Measurements from ENCODE around the gene NIPSNAP2.
A peak's percentile ranks its signal among the peaks of the same experiment; 100 is the strongest.
"Not testable (repeated sequence)": the region's sequence is repeated elsewhere in the genome, so short reads cannot be mapped to it uniquely, and the experiment has no call there.

Gene NIPSNAP2

DNA sequence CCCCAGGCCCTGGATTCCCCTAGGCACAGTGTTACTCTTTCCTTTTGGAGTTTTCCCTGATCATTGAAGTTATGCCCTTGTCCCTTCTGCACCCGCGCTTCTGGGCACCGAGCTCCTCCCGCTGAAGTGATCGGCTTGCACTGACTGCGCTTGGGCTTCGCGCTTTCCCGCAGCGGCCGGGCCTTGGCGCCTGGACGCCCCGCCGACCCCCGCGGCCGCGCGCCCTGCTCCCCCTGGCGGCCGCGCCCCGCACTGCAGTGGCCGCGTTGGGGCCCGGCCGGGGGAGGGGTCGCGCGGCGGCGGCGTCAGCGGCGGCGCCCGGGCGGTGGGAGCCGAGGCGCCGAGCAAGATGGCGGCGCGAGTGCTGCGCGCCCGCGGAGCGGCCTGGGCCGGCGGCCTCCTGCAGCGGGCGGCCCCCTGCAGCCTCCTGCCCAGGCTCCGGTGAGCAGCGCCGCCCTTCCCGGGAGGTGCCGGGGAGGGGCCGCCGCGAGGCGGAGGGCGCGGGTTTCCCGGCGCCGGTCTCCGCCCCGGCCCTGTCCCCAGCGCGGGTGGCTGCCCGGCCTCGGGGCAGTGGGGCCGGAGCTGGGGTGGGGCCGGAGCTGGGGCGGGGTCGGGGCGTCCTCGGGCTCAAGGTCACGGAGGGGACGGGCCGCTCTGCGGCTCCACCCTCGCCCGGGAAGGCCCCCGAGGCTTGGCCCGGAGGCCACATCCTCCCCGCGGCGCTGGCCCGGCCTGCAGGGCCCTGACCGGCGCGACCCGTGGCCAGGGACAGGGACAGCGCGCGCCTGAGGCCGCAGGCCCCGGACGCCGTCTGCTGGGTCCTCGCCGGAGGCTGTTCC lies at the start of gene NIPSNAP2:
Gene NIPSNAP2 (plus strand): TSS at position 325 of the 839 bp plus-strand sequence. CDS start 25 bp downstream, at position 350.
- peak; percentile 29 to 60 (median 33) for DNase-seq

DNA sequence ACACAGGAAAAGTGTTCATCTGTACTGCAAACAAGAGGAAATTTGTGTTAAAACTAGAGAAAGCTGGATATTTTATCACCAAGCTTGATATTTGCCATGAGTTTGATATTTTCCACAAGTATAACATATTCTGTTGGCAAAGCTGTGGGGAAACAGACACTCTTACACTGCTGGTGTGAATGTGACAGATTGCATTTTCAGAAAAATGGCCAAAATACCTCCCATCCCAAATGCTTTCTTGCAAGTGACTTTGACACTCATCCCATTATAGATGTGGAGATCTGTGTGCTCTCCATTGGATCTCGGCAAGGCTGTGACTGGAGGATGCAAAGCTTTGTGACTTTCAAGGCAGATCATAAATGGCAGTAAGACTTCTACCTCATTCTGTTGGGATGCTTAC lies 46.6 kb upstream of the NIPSNAP2 start:
- DNase-seq = no peak

DNA sequence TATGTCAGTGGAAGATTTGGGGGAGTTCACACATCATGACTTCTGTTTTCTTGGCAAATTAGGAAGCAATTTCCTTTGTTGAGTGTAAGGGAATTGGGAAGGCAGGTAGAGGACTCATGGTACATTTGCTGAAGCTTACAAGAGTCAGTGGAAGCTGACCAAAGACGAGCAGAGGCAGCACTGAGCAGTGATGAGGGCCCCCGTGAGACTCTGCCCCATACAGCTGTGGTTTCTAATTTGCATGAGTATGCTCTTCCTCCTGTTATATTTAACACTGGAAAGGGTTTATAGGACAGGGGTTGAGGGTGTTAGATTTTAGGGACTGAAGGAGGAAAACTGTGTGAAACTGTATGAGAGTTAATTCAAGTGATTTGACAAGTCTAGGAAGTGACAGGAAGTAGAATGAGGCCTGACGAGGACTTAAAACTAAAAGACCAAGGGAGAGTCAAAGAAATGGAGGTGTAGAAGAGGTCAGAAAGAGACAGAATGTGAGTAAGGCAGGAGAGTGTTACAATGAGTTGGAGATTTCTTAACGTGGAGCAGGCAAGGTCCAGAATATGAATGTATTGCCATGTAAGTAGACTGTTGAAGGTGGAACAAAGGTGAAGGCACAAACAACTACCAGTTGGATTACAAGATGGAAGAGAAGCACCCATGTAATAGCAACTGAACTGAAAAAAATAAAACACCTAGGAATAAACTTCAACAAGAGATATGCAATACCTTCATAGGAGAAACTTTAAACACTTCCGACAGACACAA lies 36.2 kb upstream of the NIPSNAP2 start:
- DNase-seq = no peak

DNA sequence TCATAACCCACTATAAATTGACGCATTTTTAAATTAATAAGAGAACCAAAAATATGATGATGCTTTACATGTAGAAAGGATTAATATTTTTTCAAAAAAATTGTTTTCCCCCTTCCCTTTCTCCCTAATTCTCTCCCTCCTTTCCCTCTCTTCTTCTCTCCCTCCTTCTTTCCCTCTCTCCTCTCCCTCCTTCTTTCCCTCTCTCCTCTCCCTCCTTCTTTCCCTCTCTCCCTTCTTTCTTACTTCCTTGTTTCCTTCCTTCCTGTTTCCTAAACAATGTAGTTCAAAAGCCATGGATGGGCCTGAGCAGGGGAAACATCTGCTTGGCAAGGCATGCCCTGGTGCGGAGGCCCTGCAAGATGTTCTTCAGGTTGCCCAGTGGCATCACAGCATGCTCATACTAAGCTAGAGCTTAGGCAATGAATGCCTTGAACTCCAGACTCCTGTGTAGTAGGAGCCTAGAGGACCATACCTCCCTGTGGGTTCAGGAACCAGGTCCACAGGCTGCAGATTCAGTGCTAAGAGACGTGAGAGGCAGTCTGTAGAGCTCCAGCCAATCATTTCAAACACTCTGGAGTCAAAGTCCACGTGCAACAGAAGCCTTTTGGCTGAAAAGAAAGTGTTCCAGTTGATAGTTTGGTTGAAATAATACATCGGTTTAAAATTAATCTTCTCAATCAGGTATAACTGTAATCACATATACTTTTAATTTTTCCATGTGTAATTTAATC lies 32.8 kb upstream of the NIPSNAP2 start:
- no peak for DNase-seq

GRCh38 chr7:55939514-55940123 lies 24.8 kb upstream of the NIPSNAP2 start:
- DNase-seq = no peak

DNA sequence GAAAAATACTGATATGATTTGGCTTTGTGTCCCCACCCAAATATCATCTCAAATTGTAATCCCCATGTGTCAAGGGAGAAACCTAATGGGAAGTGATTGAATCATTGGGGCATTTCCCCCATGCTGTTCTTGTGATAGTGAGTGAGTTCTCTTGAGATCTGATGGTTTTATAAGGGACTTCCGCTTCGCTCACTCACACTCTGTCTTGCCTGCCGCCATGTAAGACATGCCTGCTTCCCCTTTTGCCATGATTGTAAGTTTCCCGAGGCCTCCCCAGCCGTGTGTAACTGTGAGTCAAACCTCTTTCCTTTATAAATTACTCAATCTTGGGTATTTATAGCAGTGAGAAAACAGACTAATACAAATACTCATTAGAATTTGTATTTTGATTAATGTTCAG lies 17.8 kb upstream of the NIPSNAP2 start:
- no peak for DNase-seq

DNA sequence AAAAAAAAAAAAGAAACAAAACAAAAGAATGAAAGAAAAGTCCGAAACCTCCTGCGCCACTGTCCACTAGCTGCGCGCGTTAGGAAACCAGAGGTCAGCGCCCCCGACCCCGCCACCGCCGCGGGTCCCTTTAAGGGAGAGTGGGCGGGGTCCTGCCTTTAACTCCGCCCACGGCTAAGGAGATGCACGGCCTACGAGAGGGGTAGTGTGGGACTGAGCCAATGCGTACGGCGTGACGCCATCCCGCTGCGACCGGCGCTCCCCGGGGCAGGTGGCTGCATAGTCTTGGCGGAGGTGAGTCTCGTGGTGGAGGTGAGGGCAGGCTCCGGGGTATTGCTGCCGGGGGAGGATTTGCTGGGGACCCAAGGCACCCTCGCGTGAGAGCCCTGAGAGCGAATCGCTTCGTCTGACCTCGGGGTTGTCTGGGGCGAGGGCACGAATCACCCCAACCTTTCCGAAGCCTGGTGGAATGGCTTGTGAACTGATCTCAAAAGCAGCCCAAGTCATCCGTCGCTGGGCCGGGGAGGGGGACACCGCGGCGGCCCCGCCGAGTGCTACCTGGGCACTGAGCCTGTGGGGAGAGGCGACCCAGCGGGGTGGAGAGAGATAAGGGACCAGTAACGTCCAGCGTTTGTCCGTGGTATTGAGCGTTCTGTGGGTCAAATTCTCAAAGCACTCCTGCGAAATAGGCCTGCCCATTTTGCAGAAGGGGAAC lies 12.6 kb upstream of the NIPSNAP2 start, which contains the start of gene MRPS17:
Gene MRPS17 (plus strand): TSS at position 241 of the 715 bp plus-strand sequence. CDS start 1,319 bp downstream, outside the sequence.
- DNase-seq = peak; percentile 72 to 89 (median 84)

DNA sequence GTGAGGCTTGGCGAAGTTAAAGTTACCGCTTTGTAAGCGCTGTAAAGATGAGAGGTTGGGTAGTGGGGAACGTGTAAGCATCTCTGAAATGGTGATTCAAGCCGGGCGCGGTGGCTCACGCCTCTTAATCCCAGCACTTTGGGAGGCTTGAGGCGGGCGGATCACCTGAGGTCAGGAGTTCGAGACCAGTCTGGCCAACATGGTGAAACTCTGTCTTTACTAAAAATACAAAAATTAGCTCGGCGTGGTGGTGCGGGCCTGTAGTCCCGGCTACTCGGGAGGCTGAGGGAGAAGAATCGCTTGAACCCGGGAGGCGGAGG lies 12.1 kb upstream of the NIPSNAP2 start:
- DNase-seq = not testable (repeated sequence)

GRCh38 chr7:55953707-55954475 lies 10.5 kb upstream of the NIPSNAP2 start:
- DNase-seq = no peak

DNA sequence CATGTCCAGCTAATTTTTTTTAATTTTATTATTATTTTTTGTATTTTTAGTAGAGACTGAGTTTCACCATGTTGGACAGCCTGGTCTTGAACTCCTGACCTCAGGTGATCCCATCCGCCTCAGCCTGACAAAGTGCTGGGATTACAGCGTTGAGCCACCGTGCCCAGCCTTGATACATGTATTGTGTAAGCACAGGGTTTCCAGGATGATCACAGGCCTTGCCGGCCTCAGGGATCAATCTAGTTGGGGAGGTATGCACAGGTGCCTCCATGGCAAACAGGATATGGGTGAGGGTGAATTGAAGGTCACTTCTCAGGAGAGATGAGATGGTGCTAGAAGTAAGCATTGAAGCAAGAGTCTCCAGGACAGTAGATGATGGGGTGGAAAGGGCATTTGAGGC lies 7.2 kb upstream of the NIPSNAP2 start:
- no peak for DNase-seq

DNA sequence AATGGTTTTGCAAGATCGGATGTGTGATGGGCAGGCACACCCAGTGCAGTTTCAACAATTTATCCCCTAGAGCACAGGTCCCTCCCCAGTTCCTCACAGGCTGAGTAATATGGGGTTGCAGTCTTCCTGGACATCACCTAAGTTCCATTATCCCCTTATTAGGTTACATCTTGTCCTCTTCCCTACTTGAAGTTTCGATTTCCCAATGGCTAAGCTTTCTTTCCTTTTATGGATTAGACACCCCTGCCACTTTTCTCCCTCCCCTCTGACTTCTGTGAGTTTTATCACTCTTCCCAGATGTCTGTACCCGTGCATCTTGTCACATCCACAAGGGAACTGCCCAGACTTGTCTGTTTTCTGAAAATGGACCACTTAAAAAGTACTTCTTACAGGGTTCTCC lies 2.4 kb upstream of the NIPSNAP2 start:
- DNase-seq = no peak

DNA sequence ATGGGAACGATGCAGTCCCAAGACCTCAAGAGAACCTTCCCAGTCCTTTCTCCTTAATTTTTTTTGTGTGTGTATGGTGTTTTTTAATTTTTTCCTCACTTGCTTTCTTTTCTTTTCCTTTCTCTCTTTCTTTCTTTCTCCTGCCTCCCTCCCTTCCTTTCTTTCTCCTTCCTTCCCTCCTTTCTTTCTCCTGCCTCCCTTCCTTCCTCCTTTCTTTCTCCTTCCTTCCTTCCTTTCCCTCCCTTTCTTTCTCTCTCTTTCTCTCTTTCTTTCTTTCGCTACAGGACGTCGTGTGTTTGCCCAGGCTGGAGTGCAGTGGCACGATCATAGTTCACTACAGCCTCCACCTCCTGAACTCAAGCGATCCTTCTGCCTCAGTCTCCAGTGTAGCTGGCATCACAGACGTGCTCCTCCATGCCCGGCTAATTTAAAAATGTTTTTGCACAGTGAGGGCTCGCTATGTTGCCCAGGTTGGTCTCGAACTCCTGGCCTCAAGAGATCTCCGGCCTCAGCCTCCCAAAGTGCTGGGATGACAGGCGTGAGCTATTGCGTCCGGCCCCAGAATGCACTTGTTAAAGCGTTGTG lies 709 bp upstream of the NIPSNAP2 start:
- DNase-seq = no peak

- DNase-seq = peak in 1 of 4 experiments; percentile 24
Observed at GRCh38 chr7:55965100-55965470, 700 bp downstream of the NIPSNAP2 start.

DNA sequence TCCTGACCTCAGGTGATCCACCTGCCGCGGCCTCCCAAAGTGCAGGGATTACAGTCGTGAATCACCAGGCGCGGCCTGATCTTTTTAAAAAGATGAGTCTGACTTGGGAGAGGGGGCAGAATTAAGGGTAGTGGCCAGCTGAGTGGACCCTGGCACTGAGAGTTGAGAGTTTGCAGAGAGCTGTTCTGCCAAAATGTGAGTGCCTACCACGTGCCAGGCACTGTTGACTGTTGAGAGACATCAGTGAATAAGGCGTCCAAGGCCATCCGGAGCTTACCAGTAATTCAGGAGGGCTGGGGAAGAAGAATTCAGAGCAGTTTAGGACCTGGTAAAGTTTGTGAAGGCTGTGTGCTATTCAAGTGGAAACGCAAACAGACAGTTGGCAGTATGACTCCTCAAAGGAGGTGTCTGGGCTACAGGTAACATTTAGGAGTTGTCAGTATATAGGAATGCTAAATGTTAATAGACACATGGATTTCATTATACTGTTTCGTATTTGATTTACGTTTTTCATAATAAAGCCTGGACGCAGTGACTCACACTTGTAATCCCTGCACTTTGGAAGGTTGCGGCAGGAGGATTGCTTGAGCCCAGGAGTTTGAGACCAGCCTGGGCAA lies 1.5 kb downstream of the NIPSNAP2 start:
- DNase-seq = no peak

DNA sequence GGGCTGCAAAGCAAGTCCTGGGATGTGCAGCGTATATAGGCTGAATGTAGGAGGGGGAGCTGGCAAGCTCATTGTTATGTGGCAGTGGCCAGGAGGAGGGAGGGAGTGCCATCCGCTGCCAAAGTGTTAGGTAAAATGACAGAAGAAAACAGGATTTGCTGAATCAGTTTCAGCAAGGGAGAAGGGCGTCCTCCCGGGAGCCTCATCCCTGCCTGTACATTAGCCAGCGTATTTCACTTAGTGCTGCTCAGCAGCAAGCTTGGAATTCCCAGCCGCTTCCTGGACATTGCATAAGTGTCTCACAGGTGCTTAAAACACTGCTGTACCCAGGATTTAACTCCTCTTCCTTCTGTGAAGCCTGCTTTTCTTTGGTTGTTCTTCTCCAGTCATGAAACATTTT lies 2.5 kb downstream of the NIPSNAP2 start:
- no peak for DNase-seq

DNA sequence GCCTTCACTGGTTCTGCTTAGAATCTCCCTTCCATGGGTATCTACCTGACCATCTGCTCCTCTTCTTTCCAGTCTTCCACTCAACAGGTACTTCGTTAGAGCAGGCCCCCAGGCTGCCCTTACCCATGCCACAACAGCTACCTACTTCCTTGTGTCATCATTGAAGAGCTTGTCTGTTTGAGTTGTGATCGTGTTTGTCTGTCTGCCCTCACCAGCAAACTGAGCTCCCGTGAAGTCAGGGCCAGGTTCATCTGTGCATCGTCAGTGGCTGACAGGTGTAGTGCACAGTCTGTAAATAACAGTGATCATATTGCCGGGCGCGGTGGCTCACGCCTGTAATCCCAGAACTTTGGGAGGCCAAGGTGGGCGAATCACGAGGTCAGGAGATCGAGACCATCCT lies 5.0 kb downstream of the NIPSNAP2 start:
- DNase-seq = no peak

DNA sequence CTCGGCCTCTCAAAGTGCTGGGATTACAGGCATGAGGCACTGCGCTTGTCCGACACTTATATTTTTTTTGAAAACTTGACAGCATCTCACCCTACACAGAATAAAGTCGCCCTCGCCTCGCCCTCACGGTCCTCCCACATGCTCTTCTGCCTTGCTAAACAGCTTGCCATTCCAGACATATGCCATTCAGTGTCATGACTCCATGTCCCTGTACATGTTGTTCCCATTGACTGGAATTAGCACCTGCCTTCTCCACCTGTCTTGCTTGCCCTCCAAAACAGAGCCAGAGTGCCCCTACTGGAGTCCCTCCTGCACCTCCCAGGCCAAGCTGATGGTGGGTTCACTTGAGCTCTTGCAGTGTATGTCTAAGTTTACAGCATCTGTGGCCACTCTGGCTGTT lies 6.2 kb downstream of the NIPSNAP2 start:
- no peak for DNase-seq

GRCh38 chr7:55970978-55971377 lies 6.6 kb downstream of the NIPSNAP2 start:
- DNase-seq = no peak

- DNase-seq = no peak
Observed at GRCh38 chr7:55973747-55974250, 9.4 kb downstream of the NIPSNAP2 start.

DNA sequence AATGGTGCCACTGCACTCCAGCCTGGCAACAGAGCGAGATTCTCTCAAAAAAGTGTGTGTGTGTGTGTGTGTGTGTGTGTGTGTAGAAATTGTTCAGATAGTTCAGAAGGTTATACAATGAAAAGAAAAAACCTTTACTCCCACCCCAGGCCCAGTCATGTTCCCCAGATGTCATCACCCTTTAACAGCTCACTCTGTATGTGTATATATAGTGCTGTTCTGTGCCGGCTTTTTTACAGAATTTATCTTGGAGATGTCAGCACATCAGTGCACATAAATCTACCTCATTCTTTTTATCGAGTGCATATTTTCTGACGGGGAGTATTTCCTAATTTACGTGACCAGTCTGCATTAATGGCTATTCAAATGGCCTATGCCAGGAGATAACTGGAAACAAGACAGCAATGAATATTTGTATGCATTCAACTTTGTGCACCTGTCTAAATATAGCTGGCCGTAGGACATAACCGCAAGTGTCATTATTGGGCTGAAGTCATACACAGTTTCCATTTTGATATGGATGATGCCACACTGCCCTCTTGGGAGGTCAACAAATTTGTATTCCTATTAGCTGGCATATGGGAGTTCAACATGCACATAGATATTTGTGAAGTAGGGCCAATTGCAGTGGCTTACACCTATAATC lies 11.7 kb downstream of the NIPSNAP2 start:
- no peak for DNase-seq
